ENCODE data around the gene SLC22A8. TPM values are rescaled to one million over a fixed set of nuclear protein-coding genes. Genes with fewer than 3 reads are reported as not detected.
A peak's percentile ranks its signal among the peaks of the same experiment; 100 is the strongest.

The SLC22A8 gene
- total RNA-seq, 1 donor from 2014 or later, result 2.4 TPM

DNA sequence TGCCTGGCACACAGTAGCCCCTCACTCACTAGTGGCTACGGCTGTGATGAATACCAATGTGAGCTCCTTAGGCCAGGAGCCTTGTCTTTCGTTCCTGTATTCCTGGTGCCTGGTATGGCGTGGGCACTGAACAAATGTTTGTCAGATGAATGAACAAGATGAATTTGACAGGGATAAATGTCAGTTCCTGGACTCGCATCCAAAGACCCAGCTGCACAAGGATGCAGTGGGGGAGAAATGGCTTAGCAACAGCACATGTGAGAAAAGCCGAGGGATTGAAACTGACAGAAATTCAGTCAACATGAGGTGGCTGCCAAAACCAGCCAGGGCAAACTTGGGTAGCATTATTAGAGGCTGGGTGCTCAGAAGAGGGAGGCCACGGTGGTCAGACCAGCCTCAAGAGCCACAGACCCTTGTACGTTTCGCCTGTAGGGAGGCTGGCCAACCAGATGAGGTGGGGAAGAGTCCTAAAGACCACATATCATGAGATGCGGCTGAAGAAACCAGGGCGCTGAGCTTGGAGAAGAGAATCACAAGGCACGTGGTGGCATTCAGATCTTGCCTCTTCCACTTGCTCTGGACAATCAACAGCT is 7.7 kb upstream of the SLC22A8 start:
- Mint-ChIP-seq H3K4me1 (ENCODE audit: low read depth) (peaks cover 4% of the 10 kb centered on the region), H3K36me3 (ENCODE audit: insufficient read depth) (no peaks in the 10 kb centered on the region), H3K9me3 (ENCODE audit: low read depth) (no peaks in the 10 kb centered on the region), H3K27me3 (peaks cover 25% of the 10 kb centered on the region), H3K4me3 (ENCODE audit: low read depth) (no peak overlapping the region), H3K27ac (no peak overlapping the region)
- TF ChIP-seq, protein P1, sequence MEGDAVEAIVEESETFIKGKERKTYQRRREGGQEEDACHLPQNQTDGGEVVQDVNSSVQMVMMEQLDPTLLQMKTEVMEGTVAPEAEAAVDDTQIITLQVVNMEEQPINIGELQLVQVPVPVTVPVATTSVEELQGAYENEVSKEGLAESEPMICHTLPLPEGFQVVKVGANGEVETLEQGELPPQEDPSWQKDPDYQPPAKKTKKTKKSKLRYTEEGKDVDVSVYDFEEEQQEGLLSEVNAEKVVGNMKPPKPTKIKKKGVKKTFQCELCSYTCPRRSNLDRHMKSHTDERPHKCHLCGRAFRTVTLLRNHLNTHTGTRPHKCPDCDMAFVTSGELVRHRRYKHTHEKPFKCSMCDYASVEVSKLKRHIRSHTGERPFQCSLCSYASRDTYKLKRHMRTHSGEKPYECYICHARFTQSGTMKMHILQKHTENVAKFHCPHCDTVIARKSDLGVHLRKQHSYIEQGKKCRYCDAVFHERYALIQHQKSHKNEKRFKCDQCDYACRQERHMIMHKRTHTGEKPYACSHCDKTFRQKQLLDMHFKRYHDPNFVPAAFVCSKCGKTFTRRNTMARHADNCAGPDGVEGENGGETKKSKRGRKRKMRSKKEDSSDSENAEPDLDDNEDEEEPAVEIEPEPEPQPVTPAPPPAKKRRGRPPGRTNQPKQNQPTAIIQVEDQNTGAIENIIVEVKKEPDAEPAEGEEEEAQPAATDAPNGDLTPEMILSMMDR (IDR thresholded peaks at IDR 0.05; ENCODE audit: unreplicated experiment), result no peak
- DNase-seq (ENCODE audit: low spot score, unreplicated experiment), result no peak

DNA sequence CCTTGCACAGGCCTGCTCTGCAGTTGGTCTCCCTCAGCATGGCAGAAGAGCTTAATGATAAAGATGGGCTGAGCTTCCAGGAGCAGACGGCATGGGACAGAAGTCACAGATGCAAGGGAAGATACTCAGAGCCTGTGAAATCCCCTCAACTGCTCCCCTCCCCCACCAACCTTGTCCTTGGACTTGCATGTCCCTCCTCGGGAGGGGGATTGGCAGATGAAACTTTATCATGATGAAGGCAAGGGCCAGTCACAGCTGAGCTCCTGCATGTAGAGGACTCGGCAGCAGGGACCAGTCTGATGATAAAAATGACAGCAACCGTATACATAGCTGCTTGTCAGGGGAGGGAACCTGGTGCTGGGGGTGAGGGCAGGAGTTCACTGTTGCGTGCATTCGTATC is 6.8 kb upstream of the SLC22A8 start:
- Mint-ChIP-seq H3K4me1 (ENCODE audit: low read depth) (peaks cover 8% of the 10 kb centered on the region), H3K27me3 (peaks cover 28% of the 10 kb centered on the region), H3K36me3 (ENCODE audit: insufficient read depth) (no peaks in the 10 kb centered on the region), H3K27ac (no peak overlapping the region), H3K9me3 (ENCODE audit: low read depth) (no peaks in the 10 kb centered on the region), H3K4me3 (ENCODE audit: low read depth) (no peak overlapping the region)
- DNase-seq (ENCODE audit: low spot score, unreplicated experiment), result no peak
- TF ChIP-seq, protein P1 (IDR thresholded peaks at IDR 0.05; ENCODE audit: unreplicated experiment), result no peak

DNA sequence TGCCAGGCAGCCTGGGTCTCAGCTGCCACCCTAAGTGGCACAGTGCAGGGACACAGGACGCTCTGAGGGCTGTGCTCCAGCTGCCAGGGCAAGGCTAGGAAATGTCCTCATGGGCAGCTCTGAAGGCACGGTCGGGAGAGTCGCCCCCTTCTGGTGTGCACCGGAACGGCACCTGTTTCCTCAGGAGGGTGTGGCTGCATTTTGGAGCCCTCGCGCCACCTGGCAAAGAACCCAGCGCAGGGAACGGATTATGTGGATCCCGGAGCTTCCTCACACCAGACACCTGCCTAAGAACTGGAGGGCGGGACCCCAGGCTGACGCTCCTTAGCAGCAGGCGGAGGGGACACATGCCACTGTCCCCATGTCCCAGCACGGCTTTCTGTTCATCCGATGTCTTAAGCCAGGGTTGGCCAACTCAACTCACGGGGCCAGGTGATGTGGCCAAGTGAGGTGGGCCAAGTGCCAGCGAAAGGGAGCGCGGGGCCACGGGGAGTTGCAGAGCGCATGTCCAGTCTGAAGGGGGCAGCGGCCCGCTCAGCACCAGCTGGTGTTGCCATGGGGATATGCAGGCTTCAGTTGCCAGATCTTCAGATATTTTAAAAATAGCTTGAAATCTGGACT is 5.1 kb upstream of the SLC22A8 start:
- H3K4me3 Mint-ChIP-seq (ENCODE audit: low read depth), result no peak overlapping the region
- H3K36me3 Mint-ChIP-seq (ENCODE audit: insufficient read depth), result no peaks in the 10 kb centered on the region
- H3K27me3 Mint-ChIP-seq, result peaks cover 28% of the 10 kb centered on the region
- H3K27ac Mint-ChIP-seq, result no peak overlapping the region
- H3K4me1 Mint-ChIP-seq (ENCODE audit: low read depth), result peaks cover 15% of the 10 kb centered on the region
- H3K9me3 Mint-ChIP-seq (ENCODE audit: low read depth), result no peaks in the 10 kb centered on the region
- no peak for DNase-seq (ENCODE audit: low spot score, unreplicated experiment)
- TF ChIP-seq, protein P1 (IDR thresholded peaks at IDR 0.05; ENCODE audit: unreplicated experiment), result peak; percentile 57

DNA sequence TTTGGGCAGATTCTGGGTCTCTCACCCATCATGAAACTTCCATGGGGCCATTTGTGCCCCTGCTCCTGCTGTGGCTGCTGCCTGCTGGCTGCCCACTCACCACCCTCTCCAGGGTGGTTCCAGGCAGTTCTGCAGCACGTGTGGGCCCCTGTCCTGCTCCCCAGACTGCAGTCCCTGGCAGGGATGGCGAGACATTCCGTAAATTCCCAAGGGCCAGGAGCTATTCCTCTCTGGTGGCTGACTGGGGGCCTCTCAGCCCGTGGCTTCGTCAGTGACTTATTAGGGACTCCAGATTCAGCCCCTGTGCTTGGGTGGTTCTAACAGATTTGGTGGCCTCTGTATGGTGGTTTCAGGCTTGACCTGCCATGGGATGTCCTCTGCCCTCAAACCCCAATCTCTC is 3.9 kb upstream of the SLC22A8 start:
- H3K9me3 Mint-ChIP-seq (ENCODE audit: low read depth), result no peaks in the 10 kb centered on the region
- no peak overlapping the region for H3K4me3 Mint-ChIP-seq (ENCODE audit: low read depth)
- TF ChIP-seq, protein P1 (IDR thresholded peaks at IDR 0.05; ENCODE audit: unreplicated experiment), result no peak
- H3K36me3 Mint-ChIP-seq (ENCODE audit: insufficient read depth), result no peaks in the 10 kb centered on the region
- DNase-seq (ENCODE audit: low spot score, unreplicated experiment), result no peak
- peaks cover 25% of the 10 kb centered on the region for H3K4me1 Mint-ChIP-seq (ENCODE audit: low read depth)
- H3K27me3 Mint-ChIP-seq, result peaks cover 32% of the 10 kb centered on the region
- no peak overlapping the region for H3K27ac Mint-ChIP-seq

DNA sequence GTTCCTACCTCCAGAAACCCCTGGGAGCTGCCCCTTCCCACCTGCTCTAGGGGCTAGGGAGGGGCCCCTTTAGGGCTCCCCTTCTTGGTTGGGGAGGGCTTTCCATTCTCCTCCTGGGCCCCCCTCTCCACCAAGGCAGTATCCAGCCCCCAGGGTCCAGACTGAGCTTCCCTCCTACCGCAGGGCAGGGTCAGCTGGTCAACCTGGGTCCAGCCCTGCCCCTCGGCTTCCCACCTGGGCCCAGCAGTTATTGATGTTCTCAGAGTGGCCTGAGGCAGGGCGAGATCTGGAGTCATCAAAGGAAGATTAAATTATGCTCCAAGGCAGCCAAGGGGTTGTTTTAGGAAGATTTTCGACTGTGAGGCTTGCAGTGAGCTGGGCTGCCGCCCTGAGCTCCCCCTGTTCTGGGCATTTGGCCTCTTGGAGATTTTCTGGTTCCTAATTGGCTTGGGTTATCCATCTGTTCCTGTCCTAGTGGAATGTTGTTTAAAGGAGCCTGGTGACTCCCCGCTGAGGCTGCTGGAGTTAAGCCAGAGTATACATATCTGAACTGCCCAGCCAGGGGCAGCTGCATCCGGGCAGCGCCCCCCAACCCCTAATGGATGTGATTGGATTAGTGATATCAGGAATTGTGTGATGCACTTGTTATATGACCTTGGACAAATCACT is 1.8 kb upstream of the SLC22A8 start:
- H3K36me3 Mint-ChIP-seq (ENCODE audit: insufficient read depth), result no peaks in the 10 kb centered on the region
- peaks cover 36% of the 10 kb centered on the region for H3K4me1 Mint-ChIP-seq (ENCODE audit: low read depth)
- H3K4me3 Mint-ChIP-seq (ENCODE audit: low read depth), result no peak overlapping the region
- peaks cover 23% of the 10 kb centered on the region for H3K27me3 Mint-ChIP-seq
- no peaks in the 10 kb centered on the region for H3K9me3 Mint-ChIP-seq (ENCODE audit: low read depth)
- TF ChIP-seq, protein P1 (IDR thresholded peaks at IDR 0.05; ENCODE audit: unreplicated experiment), result no peak
- peak overlapping the region; percentile 37 for H3K27ac Mint-ChIP-seq
- DNase-seq (ENCODE audit: low spot score, unreplicated experiment), result no peak

All from progenitor cell of endocrine pancreas (in vitro differentiated cells).